T-cell (primary cell): ENCODE data around the gene DGKZ. TPM values are rescaled to one million over a fixed set of nuclear protein-coding genes. Genes with fewer than 3 reads are reported as not detected.
A peak's percentile ranks its signal among the peaks of the same experiment; 100 is the strongest.

Source experiments
- ATAC-seq, 4 experiments: fragments of 200-7000 bp in 3 of 4; fragments of 150-1000 bp in 1 of 4; cut with Tn5 transposase; replicated peaks in 1 of 4; 1 replicate in 3 of 4; 2 replicates in 1 of 4; pipeline ENCODE4 v1.10.0; 2021; ENCODE audit warnings: moderate library complexity in 3 of 4, mild to moderate bottlenecking in 2 of 4, moderate number of reproducible peaks in 1 of 4
- CTCF ChIA-PET, 2 donors: fragments of 300-600 bp; sonication (Branson Sonifier 250); formaldehyde crosslinking; loops; one replicate each; lab custom pipeline; 2022; ENCODE audit warnings: antibody characterized with exemption in 2 of 2; lab: Charles Lee
- POLR2A ChIA-PET, 2 donors: fragments of 300-600 bp; sonication (Branson Sonifier 250); formaldehyde crosslinking; loops; one replicate each; lab custom pipeline; 2022; ENCODE audit warnings: antibody characterized with exemption in 2 of 2; lab: Charles Lee
- DNase-seq, 35 experiments: peaks; one replicate each; pipeline versions ENCODE4 v3.0.0 to v3.0.0-alpha.2; 2013 to 2023
- H3K27ac ChIP-seq: one replicate; pipeline ENCODE4 v1.5.1; 2013; ENCODE audit warnings: low read length
- H3K27me3 ChIP-seq, 2 experiments: replicated peaks in 1 of 2; 1 replicate in 1 of 2; 2 replicates in 1 of 2; pipeline versions ENCODE4 v1.6.1 to v1.7.0; 2013; ENCODE audit warnings: low read length in 1 of 2, mixed read lengths in 1 of 2; ENCODE audit not compliant: control insufficient read depth in 2 of 2, insufficient read depth in 2 of 2; ENCODE audit errors: extremely low read depth in 1 of 2
- H3K36me3 ChIP-seq, 2 donors: 1 replicate in 1 of 2; 2 replicates in 1 of 2; pipeline versions ENCODE4 v1.6.1 to v1.7.0; 2013; ENCODE audit warnings: low read length in 1 of 2; ENCODE audit not compliant: control insufficient read depth in 2 of 2, insufficient read depth in 1 of 2; ENCODE audit errors: extremely low read depth in 1 of 2
- H3K4me1 ChIP-seq, 2 experiments: 1 replicate in 1 of 2; 2 replicates in 1 of 2; pipeline versions ENCODE4 v1.6.1 to v1.7.0; 2013; ENCODE audit warnings: low read length in 2 of 2, mixed read lengths in 1 of 2; ENCODE audit not compliant: insufficient read depth in 2 of 2, control insufficient read depth in 1 of 2; ENCODE audit errors: extremely low read depth in 1 of 2
- H3K4me3 ChIP-seq, 2 donors: 1 replicate in 1 of 2; 2 replicates in 1 of 2; pipeline versions ENCODE4 v1.5.1 to v1.7.0; 2013; ENCODE audit warnings: mild to moderate bottlenecking in 2 of 2, low read length in 1 of 2, moderate library complexity in 1 of 2; ENCODE audit not compliant: control insufficient read depth in 1 of 2; ENCODE audit errors: extremely low read depth in 1 of 2
- H3K9me3 ChIP-seq: 2 replicates; pipeline ENCODE4 v1.7.0; 2013
- H3K27ac Mint-ChIP-seq, 2 donors: one replicate each; pipeline ENCODE4 v1.8.0; 2020 to 2021; ENCODE audit warnings: mild to moderate bottlenecking in 2 of 2, mixed read lengths in 2 of 2
- H3K27me3 Mint-ChIP-seq, 2 donors: one replicate each; pipeline ENCODE4 v1.8.0; 2021 to 2022; ENCODE audit warnings: mixed read lengths in 2 of 2
- H3K36me3 Mint-ChIP-seq: one replicate; pipeline ENCODE4 v1.8.0; 2021; ENCODE audit warnings: mixed read lengths
- H3K4me1 Mint-ChIP-seq, 3 donors: one replicate each; pipeline ENCODE4 v1.8.0; 2020 to 2022; ENCODE audit warnings: mixed read lengths in 3 of 3, mild to moderate bottlenecking in 1 of 3
- H3K4me3 Mint-ChIP-seq, 3 donors: one replicate each; pipeline ENCODE4 v1.8.0; 2020 to 2022; ENCODE audit warnings: mild to moderate bottlenecking in 3 of 3, mixed read lengths in 3 of 3, moderate library complexity in 3 of 3
- H3K9me3 Mint-ChIP-seq, 3 donors: one replicate each; pipeline ENCODE4 v1.8.0; 2020 to 2022; ENCODE audit warnings: mixed read lengths in 3 of 3
- WGBS: methylation state at CpG from one replicate; pipeline ENCODE4 v1.1.5; 2013; ENCODE audit warnings: missing lambda C conversion rate; ENCODE audit not compliant: insufficient coverage; 5-methylcytosine and 5-hydroxymethylcytosine counted together
- total RNA-seq, 35 experiments: library from RNA in 6 of 35; stranded (reverse) in 6 of 35; fragments of 120-200 nt in 1 of 35; gene quantifications; one replicate each; pipeline versions ENCODE4 v1.2.1 to v1.2.4 and lab custom pipeline; 2013 to 2026

DGKZ gene
- total RNA-seq, 5 donors from 2014 or later (not counting 1 experiment from before 2014, with no cell fraction given), result 235 to 318 (median 251) TPM

DNA sequence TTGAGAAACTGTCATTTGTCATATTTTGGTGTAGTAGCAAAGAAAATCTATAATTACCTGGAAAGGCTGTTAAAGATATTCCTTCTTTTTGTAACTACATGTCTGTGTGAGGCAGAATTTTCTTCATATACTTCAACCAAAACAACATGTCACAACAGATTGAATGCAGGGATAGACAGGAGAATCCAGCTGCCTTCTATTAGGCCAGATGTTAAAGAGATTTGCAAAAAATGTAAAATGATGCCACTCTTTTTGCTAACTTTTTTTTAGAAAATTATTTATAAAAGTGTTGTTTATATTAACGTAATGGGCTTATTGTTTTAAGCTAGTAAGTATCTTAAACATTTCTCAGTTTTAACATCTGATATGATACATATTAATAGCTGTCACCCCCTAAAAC is 12.7 kb downstream of the DGKZ start:
- peaks cover 74 to 82% (median 76%) of the 10 kb centered on the region in 3 donors for H3K4me1 Mint-ChIP-seq
- no peaks in the 10 kb centered on the region for H3K27me3 Mint-ChIP-seq
- POLR2A ChIA-PET, result interaction anchor here (0.6 to 1.7 kb wide), 3 partner anchors 11 to 302 kb away, joined by 3 to 5 read pairs (median 3); no protein-coding TSS in a partner anchor
- H3K4me1 ChIP-seq, result peaks cover 20 to 82% of the 10 kb centered on the region in 2 experiments
- H3K9me3 ChIP-seq, result no peaks in the 10 kb centered on the region
- WGBS, result no CpG with 5 or more reads among the region's 1 CpG
- DNase-seq (no peak), ATAC-seq (no peak)
- peak overlapping the region in 2 of 3 donors; percentile 43 to 90 for H3K4me3 Mint-ChIP-seq
- no peak overlapping the region for H3K4me3 ChIP-seq
- no peaks in the 10 kb centered on the region for H3K36me3 Mint-ChIP-seq
- H3K27ac Mint-ChIP-seq, result peak overlapping the region; percentile 22 to 91
- no peaks in the 10 kb centered on the region for H3K27me3 ChIP-seq
- no peak overlapping the region for H3K27ac ChIP-seq
- H3K9me3 Mint-ChIP-seq, result no peaks in the 10 kb centered on the region
- peaks cover 3 to 46% of the 10 kb centered on the region in 2 donors for H3K36me3 ChIP-seq
- CTCF ChIA-PET, result interaction anchor here (0.6 to 3.6 kb wide), 6 partner anchors 8 to 951 kb away, joined by 3 to 18 read pairs (median 8); partner anchors contain the start of gene DGKZ (in 1 of the 2)

DNA sequence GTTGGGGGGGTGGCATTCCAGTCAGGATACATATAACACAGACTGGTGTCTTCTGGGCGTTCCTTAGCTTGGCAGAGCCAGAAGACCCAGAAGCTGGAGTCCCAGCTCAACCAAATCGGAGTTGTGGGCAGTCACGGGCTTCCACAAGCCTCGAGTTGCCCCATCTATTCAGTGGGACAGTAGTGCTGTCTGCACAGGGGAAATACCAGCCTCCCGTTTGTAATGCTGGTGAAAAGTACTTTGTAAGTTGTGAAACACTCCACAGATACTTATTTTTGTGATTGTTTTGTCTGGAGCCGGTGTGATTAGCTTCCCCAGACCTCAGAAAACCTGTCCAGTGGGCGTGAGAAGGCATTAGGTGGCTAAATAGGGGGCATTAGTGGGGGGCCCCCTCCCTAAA is 13.6 kb downstream of the DGKZ start:
- Histone ChIP-seq H3K9me3 (no peaks in the 10 kb centered on the region), H3K27me3 (no peaks in the 10 kb centered on the region), H3K4me3 (peak overlapping the region; percentile 45 to 55), H3K27ac (peak overlapping the region; percentile 71), H3K36me3 (peaks cover 6 to 51% of the 10 kb centered on the region in 2 donors), H3K4me1 (peaks cover 22 to 83% of the 10 kb centered on the region in 2 experiments)
- ATAC-seq (peak; percentile 41 to 60 (median 56)), DNase-seq (peak in 1 of 35 experiments; percentile 44)
- Mint-ChIP-seq H3K9me3 (no peaks in the 10 kb centered on the region), H3K27me3 (no peaks in the 10 kb centered on the region), H3K4me1 (peaks cover 70 to 84% (median 78%) of the 10 kb centered on the region in 3 donors), H3K36me3 (no peaks in the 10 kb centered on the region), H3K4me3 (peak overlapping the region; percentile 81 to 90 (median 82)), H3K27ac (peak overlapping the region; percentile 91 to 94)
- ChIA-PET POLR2A (interaction anchor here (0.6 to 1.7 kb wide), 4 partner anchors 9 to 59 kb away, joined by 3 to 5 read pairs (median 4); no protein-coding TSS in a partner anchor), CTCF (interaction anchor here (1.9 to 3.6 kb wide), 4 partner anchors 8 to 12 kb away, joined by 5 to 18 read pairs (median 14); no protein-coding TSS in a partner anchor)
- 24% methylated on average over 4 of the region's 7 CpGs for WGBS

DNA sequence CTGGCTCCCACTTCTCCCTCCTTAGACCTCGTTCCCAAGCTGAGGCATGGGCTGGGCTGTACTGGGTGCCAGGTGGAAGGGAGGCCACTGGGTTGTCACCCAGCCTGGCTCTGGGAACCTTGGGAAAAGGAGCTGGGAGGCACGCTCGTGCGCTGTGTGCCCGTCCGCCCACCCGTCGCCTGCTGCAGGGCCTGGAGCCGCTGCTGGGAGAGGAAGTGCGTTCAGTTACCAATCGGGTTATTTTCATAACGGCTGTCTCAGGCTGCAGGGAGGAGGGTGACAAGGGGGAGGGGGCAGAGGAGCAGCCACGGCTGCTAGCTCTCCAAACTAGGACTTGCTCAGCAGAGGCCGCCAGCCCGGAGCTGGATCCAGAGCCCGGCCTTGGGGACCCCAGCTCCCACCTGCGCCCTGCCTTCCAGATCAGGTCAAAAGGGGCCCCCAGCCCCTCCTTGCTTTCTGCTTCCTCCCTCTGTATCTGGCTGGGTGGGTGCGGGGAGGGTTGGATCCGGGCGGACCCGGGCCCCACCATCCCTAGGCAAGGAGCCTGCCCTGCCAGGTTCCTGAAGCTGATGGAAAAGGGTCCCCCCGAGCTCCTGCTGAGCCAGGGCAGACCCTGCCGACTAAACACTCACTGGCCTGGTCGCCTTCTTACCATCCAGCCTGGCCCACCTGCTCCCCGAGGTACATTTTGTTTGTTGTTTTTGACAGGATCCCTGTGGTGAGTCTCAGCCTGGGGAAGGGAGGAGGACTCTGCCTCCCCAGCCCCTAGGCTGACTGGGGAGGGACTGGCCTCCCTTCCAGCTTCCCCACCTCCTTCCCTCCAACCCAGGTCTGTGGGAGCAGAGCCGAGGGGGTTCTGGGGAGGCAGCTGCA is 14.3 kb downstream of the DGKZ start:
- H3K27me3 ChIP-seq, result no peaks in the 10 kb centered on the region
- peak overlapping the region; percentile 91 to 94 for H3K27ac Mint-ChIP-seq
- peak overlapping the region; percentile 71 for H3K27ac ChIP-seq
- peaks cover 64 to 82% (median 74%) of the 10 kb centered on the region in 3 donors for H3K4me1 Mint-ChIP-seq
- ChIA-PET POLR2A (interaction anchor here (1.0 to 1.7 kb wide), 3 partner anchors 9 to 12 kb away, joined by 3 to 5 read pairs (median 4); no protein-coding TSS in a partner anchor), CTCF (interaction anchor here (1.9 to 3.6 kb wide), 4 partner anchors 9 to 13 kb away, joined by 5 to 18 read pairs (median 14); no protein-coding TSS in a partner anchor)
- peaks cover 6 to 47% of the 10 kb centered on the region in 2 donors for H3K36me3 ChIP-seq
- H3K36me3 Mint-ChIP-seq, result no peaks in the 10 kb centered on the region
- H3K4me3 Mint-ChIP-seq, result peak overlapping the region; percentile 81 to 90 (median 82)
- DNase-seq, result peak in 33 of 35 experiments; percentile 56 to 80 (median 66)
- no peaks in the 10 kb centered on the region for H3K9me3 Mint-ChIP-seq
- peak overlapping the region; percentile 45 to 55 for H3K4me3 ChIP-seq
- peak; percentile 90 to 98 (median 95) for ATAC-seq
- H3K9me3 ChIP-seq, result no peaks in the 10 kb centered on the region
- H3K27me3 Mint-ChIP-seq, result no peaks in the 10 kb centered on the region
- H3K4me1 ChIP-seq, result peaks cover 19 to 79% of the 10 kb centered on the region in 2 experiments
- WGBS, result 2% methylated on average over 20 of the region's 26 CpGs

DNA sequence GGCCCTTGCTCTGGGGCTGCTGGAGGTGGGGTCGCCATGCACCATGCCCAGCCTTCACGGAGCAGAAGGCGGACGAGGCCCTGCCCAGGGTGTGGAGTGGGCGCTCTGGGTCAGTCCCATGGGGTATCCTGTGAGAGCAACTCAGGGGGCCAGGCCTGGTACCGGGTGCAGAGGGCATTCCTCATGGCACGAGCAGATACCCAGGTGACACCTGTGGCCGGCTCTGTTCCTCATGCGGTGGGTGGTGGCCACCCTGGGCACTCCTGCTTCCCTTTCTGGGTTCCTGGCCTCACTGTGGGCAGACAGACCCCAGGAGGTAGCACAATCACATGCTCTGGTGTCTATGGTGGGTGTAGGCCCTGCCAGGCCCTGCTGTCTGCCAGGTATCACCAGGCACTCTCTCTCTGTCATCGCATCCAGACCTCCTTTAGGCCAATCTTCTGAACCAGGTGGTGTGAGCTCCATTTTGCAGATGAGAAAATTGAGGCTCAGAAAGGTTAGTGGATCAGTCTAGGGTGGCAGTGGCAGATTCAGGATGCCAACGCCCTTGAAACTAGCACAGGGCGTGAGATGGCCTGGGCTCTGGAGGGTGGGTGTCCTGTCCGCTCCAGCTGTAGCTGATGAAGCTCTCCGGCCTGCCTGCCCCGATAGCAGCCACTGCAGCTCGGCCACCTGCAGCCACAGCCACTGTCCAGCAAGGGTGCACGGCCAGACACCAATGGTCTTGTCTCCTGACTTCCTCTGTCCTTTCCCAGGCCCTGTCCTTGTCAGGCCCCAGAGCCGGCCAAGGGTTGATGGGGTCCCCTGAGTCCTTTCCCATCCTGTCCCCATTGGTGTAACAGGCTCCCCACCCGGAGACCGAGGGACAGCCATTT is 15.1 kb downstream of the DGKZ start:
- peak overlapping the region; percentile 25 to 45 for H3K4me3 ChIP-seq
- H3K4me1 ChIP-seq, result peaks cover 19 to 79% of the 10 kb centered on the region in 2 experiments
- WGBS, result 76% methylated on average over 18 of the region's 20 CpGs

DNA sequence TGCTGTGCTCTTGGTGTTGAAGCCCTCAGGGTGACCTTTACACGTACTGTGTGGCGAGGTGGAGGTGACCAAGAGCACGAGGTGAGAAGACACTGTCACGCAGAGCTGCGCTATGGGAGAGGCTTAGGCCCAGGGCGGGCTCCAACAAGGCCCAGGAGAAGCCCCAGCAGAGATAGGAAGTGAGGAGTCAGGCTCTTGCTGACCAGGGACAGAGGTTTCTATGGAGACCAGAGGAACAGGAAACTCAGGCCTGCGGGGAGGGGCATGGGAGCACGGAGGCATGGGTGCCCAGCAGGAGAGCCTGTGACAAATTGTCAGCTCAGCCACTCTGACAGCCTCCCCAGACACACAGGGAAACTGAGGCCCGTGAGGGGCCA is 15.8 kb downstream of the DGKZ start:
- ChIA-PET CTCF (interaction anchor here (0.8 to 1.4 kb wide), 2 partner anchors 11 to 120 kb away, joined by 3 to 5 read pairs; no protein-coding TSS in a partner anchor), POLR2A (no interaction called here)
- Mint-ChIP-seq H3K4me1 (peaks cover 57 to 78% (median 70%) of the 10 kb centered on the region in 3 donors), H3K27ac (peak overlapping the region; percentile 91 to 94), H3K27me3 (no peaks in the 10 kb centered on the region), H3K9me3 (no peaks in the 10 kb centered on the region), H3K4me3 (peak overlapping the region in 2 of 3 donors; percentile 82 to 90), H3K36me3 (no peaks in the 10 kb centered on the region)
- Histone ChIP-seq H3K4me3 (no peak overlapping the region), H3K27me3 (no peaks in the 10 kb centered on the region), H3K36me3 (peaks cover 3 to 52% of the 10 kb centered on the region in 2 donors), H3K4me1 (peaks cover 19 to 79% of the 10 kb centered on the region in 2 experiments), H3K9me3 (no peaks in the 10 kb centered on the region), H3K27ac (peak overlapping the region; percentile 38)
- WGBS, result 62% methylated on average over 8 of the region's 9 CpGs
- ATAC-seq (no peak), DNase-seq (peak in 1 of 35 experiments; percentile 23)

More for the DNA sequence above, 15.1 kb downstream of the DGKZ start:
- H3K4me1 Mint-ChIP-seq, result peaks cover 62 to 80% (median 72%) of the 10 kb centered on the region in 3 donors
- H3K27me3 Mint-ChIP-seq, result no peaks in the 10 kb centered on the region
- H3K27me3 ChIP-seq, result no peaks in the 10 kb centered on the region
- H3K27ac Mint-ChIP-seq, result peak overlapping the region; percentile 91 to 94
- ATAC-seq, result no peak
- H3K9me3 Mint-ChIP-seq, result no peaks in the 10 kb centered on the region
- DNase-seq, result no peak
- ChIA-PET POLR2A (no interaction called here), CTCF (interaction anchor here in 1 of 2 donors (0.8 to 3.6 kb wide), 3 partner anchors 9 to 120 kb away, joined by 3 to 18 read pairs (median 15); no protein-coding TSS in a partner anchor)
- no peaks in the 10 kb centered on the region for H3K36me3 Mint-ChIP-seq
- peak overlapping the region; percentile 81 to 90 (median 82) for H3K4me3 Mint-ChIP-seq
- peaks cover 6 to 48% of the 10 kb centered on the region in 2 donors for H3K36me3 ChIP-seq
- H3K27ac ChIP-seq, result peak overlapping the region; percentile 71
- no peaks in the 10 kb centered on the region for H3K9me3 ChIP-seq
